GM21515 (cell line): ENCODE data around the gene THRAP3.

Experiments
- ATAC-seq: cut with Tn5 transposase; IDR thresholded peaks from one replicate; pipeline ENCODE4 v1.9.1; 2021; ENCODE audit not compliant: unreplicated experiment

Gene THRAP3

DNA sequence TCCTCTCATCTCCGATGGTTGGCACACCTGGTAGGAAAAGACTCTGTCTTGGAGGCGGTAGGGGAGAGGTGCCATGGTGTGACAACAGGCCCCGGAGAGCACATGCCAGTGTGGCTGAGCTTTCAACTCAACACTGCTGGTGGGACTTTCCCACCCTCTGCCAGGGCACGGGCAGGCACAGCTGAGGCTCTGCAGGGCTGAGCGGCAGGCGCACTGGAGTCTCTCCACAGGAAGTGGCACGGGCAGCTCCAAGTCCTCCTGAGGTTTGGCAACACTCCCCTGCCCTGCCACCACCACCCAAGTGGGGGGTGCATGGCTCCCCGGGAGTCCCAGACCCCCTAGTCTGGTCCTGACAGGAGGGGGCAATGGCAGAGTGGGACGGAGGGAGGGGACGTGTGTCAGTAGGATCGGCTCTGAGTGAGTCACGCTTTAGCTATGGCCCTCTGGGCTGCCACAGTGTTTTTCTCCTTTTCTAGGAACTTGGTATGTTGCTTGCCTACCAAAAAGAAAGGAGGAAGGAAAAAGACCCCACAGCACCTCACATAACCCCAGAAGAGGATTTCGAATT lies 126.5 kb downstream of the THRAP3 start:
- ATAC-seq, result no peak

DNA sequence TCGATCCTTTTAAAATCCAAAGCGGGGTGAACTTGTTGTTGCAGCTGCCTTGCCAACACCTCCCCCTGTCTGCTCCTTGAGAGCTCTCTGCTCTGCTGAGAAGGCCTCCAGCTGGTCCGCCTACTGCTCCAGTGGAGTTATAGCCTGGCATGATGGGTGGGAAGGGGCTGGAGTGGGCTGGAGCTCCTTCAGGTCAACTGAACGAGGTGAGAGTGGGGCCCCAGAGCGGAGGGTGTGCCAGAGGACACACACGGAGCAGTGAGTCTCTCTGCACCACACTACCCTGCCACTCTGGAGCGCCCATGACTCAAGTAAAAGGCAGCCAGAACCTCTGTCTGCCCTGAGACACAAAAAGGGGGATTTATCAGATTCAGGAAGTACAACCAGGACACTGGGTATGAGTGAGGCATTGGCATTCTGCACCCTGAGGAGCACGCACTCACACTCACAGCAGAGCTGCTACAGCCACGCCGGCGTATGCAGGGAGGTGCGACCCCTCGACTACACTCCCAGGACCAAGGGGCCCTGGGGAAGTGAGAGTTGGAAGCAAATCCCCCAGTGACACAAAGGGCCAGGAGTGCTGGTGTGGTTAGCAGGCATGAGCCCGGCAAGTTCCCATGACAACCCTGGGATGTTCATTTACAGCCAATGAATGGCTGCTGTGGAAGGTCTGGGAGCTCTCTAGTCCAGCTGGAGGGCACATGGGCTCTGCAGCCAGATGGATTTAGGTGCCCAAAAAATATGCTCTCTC lies 127.2 kb downstream of the THRAP3 start:
- ATAC-seq, result no peak

DNA sequence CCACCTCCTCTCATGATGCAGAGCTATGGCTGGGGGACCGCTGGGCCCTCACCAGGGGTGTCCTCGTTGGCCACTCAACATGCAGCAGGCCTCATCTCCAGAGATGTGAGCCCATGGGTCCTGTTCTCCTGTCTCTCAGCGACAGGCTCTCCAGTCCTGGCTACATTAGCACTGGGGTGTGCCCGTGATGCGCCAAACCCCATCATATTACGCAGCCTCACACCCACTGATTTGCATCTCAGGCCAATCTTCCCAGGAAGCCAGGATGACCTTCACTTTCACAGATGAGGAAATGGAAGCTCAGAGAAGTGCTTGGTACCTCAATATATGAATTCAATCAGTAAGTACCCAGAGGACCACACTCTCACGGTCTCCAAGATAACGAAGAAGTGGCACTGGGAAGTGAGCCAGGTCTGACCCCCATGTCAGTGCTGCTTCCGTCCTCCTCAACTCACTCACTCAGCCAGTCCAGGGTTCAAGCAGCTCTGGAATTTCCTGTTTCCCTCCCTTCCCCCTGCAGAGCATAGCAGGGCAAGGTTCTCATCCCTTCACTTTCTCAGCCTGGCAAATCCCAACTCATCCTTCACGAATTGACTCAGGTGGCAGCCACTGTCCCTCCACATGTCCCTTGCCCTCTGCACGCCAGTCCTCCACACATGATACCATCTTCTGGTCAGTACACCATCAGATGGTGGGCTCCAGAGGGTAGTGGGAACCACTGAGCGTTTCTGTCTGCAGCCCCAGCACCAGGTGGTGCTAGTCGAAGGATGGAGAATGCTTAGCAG lies 128.1 kb downstream of the THRAP3 start:
- no peak for ATAC-seq

- ATAC-seq, result no peak
Observed at GRCh38 chr1:36352910-36353878, 129.0 kb downstream of the THRAP3 start.

DNA sequence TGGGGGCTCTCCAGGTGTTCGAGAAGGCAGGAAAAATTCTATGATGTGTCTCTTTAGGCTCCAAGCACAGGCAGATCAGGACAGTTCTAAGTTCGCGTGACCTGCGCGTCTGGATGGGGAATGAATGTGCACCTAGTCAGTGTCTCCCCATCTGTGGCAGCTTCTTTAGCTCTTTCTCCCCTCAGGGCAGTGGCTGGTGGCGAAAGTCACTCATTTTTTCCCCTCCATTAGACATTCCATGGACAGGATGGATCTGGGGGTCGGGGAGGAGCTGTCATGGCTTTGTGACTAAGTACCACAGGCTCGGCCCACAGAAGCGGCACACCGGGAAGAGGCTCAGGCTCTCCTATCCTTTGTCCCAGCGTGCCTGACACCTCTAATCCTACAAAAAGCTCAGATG lies 130.2 kb downstream of the THRAP3 start:
- ATAC-seq, result no peak
